Calu3 (cell line): ENCODE data around the gene FZD2. TPM values are rescaled to one million over a fixed set of nuclear protein-coding genes. Genes with fewer than 3 reads are reported as not detected.

Experiments used
- BruUV-seq: library from RNA; stranded (reverse); fragments of 400-500 nt; replicated peaks from 2 replicates; lab custom pipeline; 2021; lab: Mats Ljungman, UMichigan
- CTCF ChIA-PET: fragments of 300-600 bp; sonication (Branson Sonifier 250); formaldehyde crosslinking; loops from one replicate; lab custom pipeline; 2022; ENCODE audit warnings: antibody characterized with exemption; lab: Charles Lee
- DNase-seq: peaks from one replicate; pipeline ENCODE4 v3.0.0; 2022
- H3K27ac Mint-ChIP-seq: one replicate; pipeline ENCODE4 v1.8.0; 2022; ENCODE audit warnings: mixed read lengths; ENCODE audit not compliant: unreplicated experiment
- H3K27me3 Mint-ChIP-seq: one replicate; pipeline ENCODE4 v1.8.0; 2022; ENCODE audit warnings: mixed read lengths; ENCODE audit not compliant: unreplicated experiment
- H3K36me3 Mint-ChIP-seq: one replicate; pipeline ENCODE4 v1.8.0; 2022; ENCODE audit warnings: mild to moderate bottlenecking, moderate library complexity, mixed read lengths; ENCODE audit not compliant: insufficient read depth, unreplicated experiment
- H3K4me1 Mint-ChIP-seq: one replicate; pipeline ENCODE4 v1.8.0; 2022; ENCODE audit warnings: mild to moderate bottlenecking, low read depth, mixed read lengths; ENCODE audit not compliant: unreplicated experiment
- H3K4me3 Mint-ChIP-seq: one replicate; pipeline ENCODE4 v1.8.0; 2022; ENCODE audit warnings: mild to moderate bottlenecking, low read depth, moderate library complexity, mixed read lengths; ENCODE audit not compliant: unreplicated experiment
- H3K9me3 Mint-ChIP-seq: one replicate; pipeline ENCODE4 v1.8.0; 2022; ENCODE audit warnings: low read depth, mixed read lengths; ENCODE audit not compliant: unreplicated experiment
- CTCF ChIP-seq: fragments of 200-600 bp; IDR thresholded peaks from one replicate; pipeline ENCODE4 v1.8.0; 2022; ENCODE audit warnings: antibody characterized with exemption; ENCODE audit not compliant: unreplicated experiment
- intact Hi-C: fragments of 100-400 bp; cut with micrococcal nuclease; formaldehyde crosslinking; loops from one replicate; pipeline ENCODE4 v1.10.0; 2022; ENCODE audit not compliant: unreplicated experiment
- total RNA-seq: library from RNA; stranded (reverse); gene quantifications from 2 replicates; pipeline ENCODE4 v1.2.3, GENCODE V29; 2022

FZD2 gene
- total RNA-seq, 1 experiment from 2014 or later: 35.8 TPM

GRCh38 chr17:44595216-44595775 lies 38.0 kb downstream of the FZD2 start:
- no peaks in the 10 kb centered on the region for H3K9me3 Mint-ChIP-seq
- H3K36me3 Mint-ChIP-seq: no peaks in the 10 kb centered on the region
- H3K4me1 Mint-ChIP-seq: peaks cover 9% of the 10 kb centered on the region
- peaks cover 27% of the 10 kb centered on the region for H3K27me3 Mint-ChIP-seq
- BruUV-seq: no TSS peak
- no peak for TF ChIP-seq CTCF
- intact Hi-C loops: no loop called here
- CTCF ChIA-PET: interaction anchor here (0.7 to 2.5 kb wide), 2 partner anchors 13 to 366 kb away, joined by 3 to 9 read pairs; no protein-coding TSS in a partner anchor
- no peak overlapping the region for H3K4me3 Mint-ChIP-seq
- no peak for DNase-seq
- H3K27ac Mint-ChIP-seq: no peak overlapping the region

GRCh38 chr17:44598329-44598728 lies 41.0 kb downstream of the FZD2 start:
- CTCF ChIA-PET: interaction anchor here (0.7 kb wide), 1 partner anchor 18 kb away, joined by 5 read pairs; no protein-coding TSS in a partner anchor
- no peaks in the 10 kb centered on the region for H3K36me3 Mint-ChIP-seq
- H3K4me1 Mint-ChIP-seq: peaks cover 22% of the 10 kb centered on the region
- no peaks in the 10 kb centered on the region for H3K9me3 Mint-ChIP-seq
- no peak for DNase-seq
- no peak for TF ChIP-seq CTCF
- no TSS peak for BruUV-seq
- H3K4me3 Mint-ChIP-seq: no peak overlapping the region
- H3K27ac Mint-ChIP-seq: no peak overlapping the region
- H3K27me3 Mint-ChIP-seq: peaks cover 13% of the 10 kb centered on the region
- intact Hi-C loops: no loop called here

GRCh38 chr17:44598932-44599297 lies 41.6 kb downstream of the FZD2 start:
- TF ChIP-seq CTCF: no peak
- BruUV-seq: no TSS peak
- CTCF ChIA-PET: interaction anchor here (0.6 to 0.7 kb wide), 3 partner anchors 12 to 46 kb away, joined by 3 to 5 read pairs (median 3); no protein-coding TSS in a partner anchor
- no peak overlapping the region for H3K4me3 Mint-ChIP-seq
- H3K9me3 Mint-ChIP-seq: no peaks in the 10 kb centered on the region
- peaks cover 22% of the 10 kb centered on the region for H3K4me1 Mint-ChIP-seq
- H3K27ac Mint-ChIP-seq: no peak overlapping the region
- no peaks in the 10 kb centered on the region for H3K36me3 Mint-ChIP-seq
- no peak for DNase-seq
- intact Hi-C loops: no loop called here
- H3K27me3 Mint-ChIP-seq: peaks cover 7% of the 10 kb centered on the region

- CTCF ChIA-PET: interaction anchor here (0.6 to 0.7 kb wide), 2 partner anchors 12 to 47 kb away, joined by 3 read pairs; no protein-coding TSS in a partner anchor
Observed at GRCh38 chr17:44599298-44600175, 42.3 kb downstream of the FZD2 start.

More at GRCh38 chr17:44599298-44600175, 42.3 kb downstream of the FZD2 start:
- no peak overlapping the region for H3K4me3 Mint-ChIP-seq
- no TSS peak for BruUV-seq
- H3K9me3 Mint-ChIP-seq: no peaks in the 10 kb centered on the region
- H3K4me1 Mint-ChIP-seq: peaks cover 22% of the 10 kb centered on the region
- peaks cover 1% of the 10 kb centered on the region for H3K27me3 Mint-ChIP-seq
- DNase-seq: peak; percentile 60
- no peak overlapping the region for H3K27ac Mint-ChIP-seq
- intact Hi-C loops: no loop called here
- no peaks in the 10 kb centered on the region for H3K36me3 Mint-ChIP-seq
- TF ChIP-seq CTCF: no peak
